Measurements from ENCODE around the gene FAM174A.
"Not testable (repeated sequence)": the region's sequence is repeated elsewhere in the genome, so short reads cannot be mapped to it uniquely, and the experiment has no call there.

FAM174A gene

DNA sequence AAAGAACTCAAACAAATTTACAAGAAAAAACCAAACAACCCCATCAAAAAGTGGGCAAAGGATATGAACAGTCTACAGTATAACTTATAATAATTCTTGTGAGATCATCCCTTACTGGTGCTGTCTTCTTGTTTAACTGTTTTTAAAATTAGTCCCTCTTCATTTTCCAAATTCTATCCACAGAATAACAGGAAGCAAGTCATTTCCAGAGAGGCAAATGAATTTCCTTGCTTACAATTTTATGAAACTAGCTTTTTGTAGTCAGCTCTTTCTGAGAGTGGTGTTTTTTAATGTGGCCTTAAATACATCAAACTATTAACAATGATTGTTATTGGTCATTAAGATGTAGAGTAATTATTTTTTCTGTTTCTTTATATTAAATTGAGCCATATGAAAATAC lies 40.6 kb downstream of the FAM174A start:
- DNase-seq (ENCODE audit: low spot score) = no peak

DNA sequence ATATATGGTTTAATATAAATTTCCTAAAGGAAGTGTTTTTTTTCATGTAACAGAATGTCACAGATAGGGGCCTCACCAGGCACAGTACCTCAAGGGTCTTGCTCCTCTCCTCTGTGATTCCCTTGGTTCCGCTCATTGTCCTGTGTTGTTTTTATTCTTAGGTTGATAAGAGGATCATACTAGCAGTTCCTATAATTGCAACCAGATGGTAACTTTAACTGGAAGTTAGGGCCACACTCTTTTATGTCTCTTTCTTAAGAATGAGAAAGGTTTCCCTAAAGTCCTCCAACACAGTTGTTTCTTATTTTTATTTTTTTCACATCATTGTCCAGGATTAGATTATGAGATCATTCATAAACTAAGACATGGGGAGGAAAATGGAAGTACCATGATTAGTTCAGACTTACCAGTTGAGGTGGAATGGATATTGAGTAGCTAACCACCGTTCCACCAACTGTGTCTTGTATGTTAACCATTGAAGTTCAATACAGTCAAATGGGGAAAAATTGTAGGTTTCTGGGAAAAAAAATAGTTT lies 41.1 kb downstream of the FAM174A start:
- DNase-seq (ENCODE audit: low spot score) = no peak

DNA sequence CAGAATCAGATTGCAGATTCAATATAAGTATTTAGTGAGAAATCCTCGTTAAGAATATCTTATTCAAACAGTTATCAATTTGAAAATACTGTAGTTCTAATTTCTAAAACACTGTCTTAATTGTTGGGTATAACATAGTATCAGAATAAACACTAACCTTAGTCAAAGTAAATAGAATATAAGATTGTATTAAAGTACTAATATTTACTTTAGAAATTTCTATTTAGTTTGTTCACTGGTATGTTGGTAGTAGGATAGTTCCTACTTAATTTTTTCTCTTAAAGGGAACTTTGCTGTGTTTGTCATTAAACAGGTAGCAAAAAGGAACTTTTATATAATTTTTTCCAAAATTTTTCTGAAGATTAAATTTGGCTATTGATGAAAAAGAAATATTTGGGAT lies 42.3 kb downstream of the FAM174A start:
- no peak for DNase-seq (ENCODE audit: low spot score)

DNA sequence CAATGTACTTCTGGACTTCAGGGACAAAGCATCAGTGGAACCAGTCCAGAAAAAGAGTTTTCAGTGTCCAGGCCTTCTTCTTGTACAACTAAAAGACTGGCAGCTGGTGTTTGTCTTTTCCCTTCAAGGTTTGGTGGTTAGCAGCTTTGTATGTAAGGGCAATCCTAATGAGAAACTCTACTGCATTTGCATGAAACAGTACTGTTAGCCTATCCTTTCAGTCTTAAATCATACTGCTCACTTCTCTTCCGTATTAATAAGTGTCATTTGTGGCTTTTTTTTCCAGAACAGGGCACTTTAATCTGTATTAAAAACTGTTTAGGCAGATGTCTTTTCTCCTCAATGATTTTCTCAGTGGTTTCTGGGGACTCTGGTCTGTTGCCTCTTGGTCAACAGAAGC lies 48.9 kb downstream of the FAM174A start:
- no peak for DNase-seq (ENCODE audit: low spot score)

- DNase-seq (ENCODE audit: low spot score) = no peak
Observed at GRCh38 chr5:100584889-100585288, 49.7 kb downstream of the FAM174A start.

- no peak for DNase-seq (ENCODE audit: low spot score)
Observed at GRCh38 chr5:100590867-100591266, 55.7 kb downstream of the FAM174A start.

- DNase-seq (ENCODE audit: low spot score) = no peak
Observed at GRCh38 chr5:100595152-100595811, 60.1 kb downstream of the FAM174A start.

GRCh38 chr5:100595812-100596173 lies 60.6 kb downstream of the FAM174A start:
- DNase-seq (ENCODE audit: low spot score) = no peak

- no peak for DNase-seq (ENCODE audit: low spot score)
Observed at GRCh38 chr5:100598446-100598845, 63.3 kb downstream of the FAM174A start.

- DNase-seq (ENCODE audit: low spot score) = no peak
Observed at GRCh38 chr5:100600298-100600994, 65.3 kb downstream of the FAM174A start.

DNA sequence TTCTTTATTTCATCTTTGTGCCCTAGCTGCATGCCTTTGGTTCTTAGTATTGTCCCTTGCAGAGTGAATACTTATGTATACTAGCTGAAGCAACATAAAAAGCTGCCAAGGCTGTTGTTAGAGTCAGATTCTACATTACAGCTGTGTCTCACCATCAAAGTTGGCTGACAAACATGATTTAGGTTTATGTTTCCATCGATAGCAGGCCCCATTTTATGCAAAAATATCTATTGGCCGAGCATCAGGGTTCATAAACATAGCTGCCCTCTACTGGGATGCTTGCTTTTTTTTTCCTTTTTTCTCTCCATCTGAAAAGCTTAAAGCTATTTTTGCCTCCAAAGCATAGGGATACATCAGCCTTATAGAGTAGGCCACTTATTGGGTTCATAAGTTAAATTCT lies 68.0 kb downstream of the FAM174A start:
- DNase-seq (ENCODE audit: low spot score) = no peak

GRCh38 chr5:100604021-100604420 lies 68.8 kb downstream of the FAM174A start:
- DNase-seq (ENCODE audit: low spot score) = not testable (repeated sequence)

DNA sequence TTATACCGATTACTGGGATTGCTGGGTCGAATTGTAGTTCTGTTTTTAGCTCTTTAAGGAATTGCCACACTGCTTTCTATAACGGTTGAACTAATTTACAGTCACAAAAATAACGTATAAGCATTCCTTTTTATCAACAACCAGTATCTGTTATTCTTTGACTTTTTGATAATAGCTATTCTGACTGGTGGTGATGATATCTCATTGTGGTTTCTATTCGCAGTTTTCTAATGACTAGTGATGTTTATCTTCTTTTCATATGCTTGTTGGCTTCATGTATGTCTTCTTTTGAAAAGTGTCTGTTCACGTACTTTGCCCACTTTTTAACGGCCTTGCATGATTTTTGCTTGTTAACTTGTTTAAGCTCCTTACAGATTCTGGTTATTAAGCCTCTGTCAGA lies 74.4 kb downstream of the FAM174A start:
- DNase-seq (ENCODE audit: low spot score) = no peak

GRCh38 chr5:100614308-100614707 lies 79.1 kb downstream of the FAM174A start:
- DNase-seq (ENCODE audit: low spot score) = no peak

- no peak for DNase-seq (ENCODE audit: low spot score)
Observed at GRCh38 chr5:100615362-100615761, 80.2 kb downstream of the FAM174A start.

DNA sequence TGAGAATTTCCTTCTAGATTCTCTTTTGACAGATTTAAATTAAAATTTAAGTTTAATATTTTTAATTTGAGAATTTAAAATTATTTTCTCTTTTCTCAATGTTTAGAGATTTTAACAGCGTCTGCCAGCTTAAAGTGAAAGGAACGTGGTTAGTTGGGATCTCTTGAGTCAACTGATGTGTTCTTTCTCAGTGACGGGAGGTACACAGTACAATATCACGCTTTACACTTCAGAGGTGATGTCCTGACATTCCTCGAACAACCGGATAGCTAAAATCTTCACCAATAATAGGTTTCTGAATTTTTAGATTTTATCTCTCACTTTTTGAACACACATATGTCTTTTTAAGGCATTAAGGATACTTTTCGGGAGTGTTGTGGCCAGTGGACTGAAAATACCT lies 81.1 kb downstream of the FAM174A start:
- DNase-seq (ENCODE audit: low spot score) = no peak

GRCh38 chr5:100616981-100617380 lies 81.8 kb downstream of the FAM174A start:
- DNase-seq (ENCODE audit: low spot score) = no peak

DNA sequence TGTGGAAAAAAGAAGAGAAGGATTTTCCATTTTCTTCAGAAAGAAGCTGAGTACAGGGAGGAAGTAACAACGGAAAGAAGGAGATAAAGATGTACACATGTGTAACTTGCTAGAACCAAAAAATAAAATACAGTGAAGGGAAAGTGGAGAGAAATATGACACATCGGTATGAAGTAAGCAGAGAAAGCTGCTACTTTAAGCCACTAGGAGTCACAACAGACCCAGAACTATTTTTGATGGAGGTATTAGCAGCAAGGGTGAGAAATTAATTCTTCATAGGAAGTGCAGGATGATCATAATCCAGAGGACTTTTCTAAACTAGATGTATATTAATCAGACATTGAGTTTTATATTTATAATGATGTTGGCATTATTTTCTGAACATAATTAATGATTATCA lies 88.5 kb downstream of the FAM174A start:
- DNase-seq (ENCODE audit: low spot score) = peak; percentile 16

- no peak for DNase-seq (ENCODE audit: low spot score)
Observed at GRCh38 chr5:100634937-100635534, 99.9 kb downstream of the FAM174A start.
